SK-N-SH (cell line): Measurements from ENCODE around the gene GPR152. TPM values are rescaled to one million over a fixed set of nuclear protein-coding genes. Genes with fewer than 3 reads are reported as not detected.

ENCODE experiments used
- CTCF ChIA-PET: fragments of 300-600, 350-600 bp; formaldehyde crosslinking; extraction: SDS; loops from one replicate; lab custom pipeline; 2021; lab: Yijun Ruan, JAX
- POLR2A ChIA-PET: fragments of 350-600 bp; sonication (Branson Sonifier 250); formaldehyde crosslinking; extraction: SDS; loops from one replicate; lab custom pipeline; 2020; ENCODE audit warnings: antibody characterized with exemption, inconsistent platforms; lab: Yijun Ruan, JAX
- DNase-seq: peaks from one replicate; pipeline ENCODE4 v3.0.0; 2012
- H2AFZ ChIP-seq: fragments of 200-600 bp; sonication (generic); 2 replicates; pipeline ENCODE4 v1.8.1; 2016; ENCODE audit warnings: antibody characterized with exemption, mild to moderate bottlenecking, low read depth
- H3F3A ChIP-seq: fragments of 200-600 bp; sonication (generic); replicated peaks from 2 replicates; pipeline ENCODE3; 2016; ENCODE audit warnings: antibody characterized with exemption, mild to moderate bottlenecking; ENCODE audit not compliant: insufficient read depth
- H3K27ac ChIP-seq, 2 experiments: fragments of 200-500 bp in 1 of 2; fragments of 200-600 bp in 1 of 2; sonication (Bioruptor generic) in 1 of 2; sonication (generic), shearing (Covaris generic) in 1 of 2; 2 replicates each; pipeline versions ENCODE4 v1.5.1 to v1.6.1; 2014 to 2016; ENCODE audit warnings: low read depth in 2 of 2, inconsistent platforms in 1 of 2, low read length in 1 of 2, mild to moderate bottlenecking in 1 of 2, mixed read lengths in 1 of 2
- H3K27me3 ChIP-seq: fragments of 200-600 bp; sonication (generic), shearing (Covaris generic); 2 replicates; pipeline ENCODE4 v1.6.1; 2016; ENCODE audit warnings: mixed run types; ENCODE audit not compliant: insufficient read depth
- H3K36me3 ChIP-seq, 2 experiments: fragments of 200-500 bp in 1 of 2; fragments of 200-600 bp in 1 of 2; sonication (Bioruptor generic) in 1 of 2; sonication (generic) in 1 of 2; replicated peaks in 1 of 2; 2 replicates each; pipeline versions ENCODE3 to v1.5.1; 2014 to 2016; ENCODE audit warnings: low read length in 1 of 2, mild to moderate bottlenecking in 1 of 2; ENCODE audit not compliant: insufficient read depth in 2 of 2, control insufficient read depth in 1 of 2
- H3K4me1 ChIP-seq, 2 experiments: fragments of 200-500 bp in 1 of 2; fragments of 200-600 bp in 1 of 2; sonication (Bioruptor generic) in 1 of 2; sonication (generic), shearing (Covaris generic) in 1 of 2; 2 replicates each; pipeline versions ENCODE4 v1.5.1 to v1.6.1; 2014 to 2016; ENCODE audit warnings: low read depth in 1 of 2, low read length in 1 of 2, mixed run types in 1 of 2; ENCODE audit not compliant: insufficient read depth in 2 of 2, control insufficient read depth in 1 of 2
- H3K4me2 ChIP-seq: fragments of 200-600 bp; sonication (generic), shearing (Covaris generic); 2 replicates; pipeline ENCODE4 v1.6.1; 2017; ENCODE audit warnings: mixed run types
- H3K4me3 ChIP-seq, 2 experiments: fragments of 200-500 bp in 1 of 2; fragments of 200-600 bp in 1 of 2; sonication (Bioruptor generic) in 1 of 2; sonication (generic), shearing (Covaris generic) in 1 of 2; 2 replicates each; pipeline versions ENCODE4 v1.5.1 to v1.8.1; 2014 to 2016; ENCODE audit warnings: low read depth in 2 of 2, inconsistent platforms in 1 of 2, low read length in 1 of 2, mild to moderate bottlenecking in 1 of 2, mixed read lengths in 1 of 2, moderate library complexity in 1 of 2
- H3K79me2 ChIP-seq: fragments of 200-600 bp; sonication (generic); 2 replicates; pipeline ENCODE4 v1.8.1; 2017; ENCODE audit warnings: mild to moderate bottlenecking; ENCODE audit not compliant: insufficient read depth
- H3K9ac ChIP-seq: fragments of 200-600 bp; sonication (generic); 2 replicates; pipeline ENCODE4 v1.6.1; 2017; ENCODE audit warnings: mixed run types
- H3K9me2 ChIP-seq: fragments of 200-600 bp; sonication (generic); 2 replicates; pipeline ENCODE4 v1.6.1; 2017; ENCODE audit warnings: mixed run types
- H3K9me3 ChIP-seq: fragments of 200-600 bp; sonication (generic); 2 replicates; pipeline ENCODE4 v1.6.1; 2017; ENCODE audit warnings: mixed run types, mild to moderate bottlenecking, moderate library complexity
- H4K20me1 ChIP-seq: fragments of 200-600 bp; sonication (generic); 2 replicates; pipeline ENCODE4 v1.6.1; 2017; ENCODE audit warnings: mild to moderate bottlenecking, mixed run types; ENCODE audit not compliant: insufficient read depth
- CTCF ChIP-seq: fragments of 200-600 bp; sonication (generic); IDR thresholded peaks from 2 replicates; pipeline ENCODE4 v1.6.1; 2017; ENCODE audit warnings: antibody characterized with exemption, mild to moderate bottlenecking, moderate library complexity
- EZH2phosphoT487 ChIP-seq: fragments of 200-600 bp; sonication (generic); IDR thresholded peaks from 2 replicates; pipeline ENCODE4 v1.6.1; 2017; ENCODE audit warnings: low read depth, mixed run types, mild to moderate bottlenecking, antibody characterized with exemption, moderate library complexity, borderline replicate concordance
- GABPA ChIP-seq: IDR thresholded peaks from 2 replicates; pipeline ENCODE4 v1.4.0; 2012; ENCODE audit warnings: low read depth, mild to moderate bottlenecking
- JUND ChIP-seq: IDR thresholded peaks from 2 replicates; pipeline ENCODE4 v1.4.0; 2012
- NFIC ChIP-seq: IDR thresholded peaks from 2 replicates; pipeline ENCODE4 v1.4.0; 2012; ENCODE audit warnings: borderline replicate concordance
- PBX3 ChIP-seq: IDR thresholded peaks from 2 replicates; pipeline ENCODE4; 2012
- RFX5 ChIP-seq: IDR thresholded peaks from 2 replicates; pipeline ENCODE4 v1.6.1; 2012; ENCODE audit warnings: mild to moderate bottlenecking, improper control_type of control experiment, low read length
- RXRA ChIP-seq: IDR thresholded peaks from 2 replicates; pipeline ENCODE4 v1.4.0; 2012; ENCODE audit warnings: low read depth, mild to moderate bottlenecking, borderline replicate concordance
- TAF1 ChIP-seq: IDR thresholded peaks from 2 replicates; pipeline ENCODE4 v1.6.1; 2012; ENCODE audit warnings: low read depth, mild to moderate bottlenecking, low read length, moderate library complexity, borderline replicate concordance
- TCF12 ChIP-seq: IDR thresholded peaks from 2 replicates; pipeline ENCODE4 v1.4.0; 2012
- USF1 ChIP-seq: IDR thresholded peaks from 2 replicates; pipeline ENCODE4 v1.4.0; 2012; ENCODE audit warnings: low read depth, borderline replicate concordance
- USF2 ChIP-seq: fragments of 150-350 bp; IDR thresholded peaks from 2 replicates; pipeline ENCODE4 v1.6.1; 2017; ENCODE audit warnings: antibody characterized with exemption, low read length, low read depth, borderline replicate concordance
- WGBS: methylation state at CpG from one replicate; pipeline ENCODE4 v1.1.6; 2017; ENCODE audit warnings: low lambda C conversion rate; 5-methylcytosine and 5-hydroxymethylcytosine counted together
- polyA plus RNA-seq, 3 experiments: library from polyadenylated mRNA; depleted of rRNA; stranded (reverse); fragments of >200 nt; gene quantifications; 2 replicates each; pipeline ENCODE4 v1.2.3, GENCODE V29; 2012

GPR152 gene
- polyA plus RNA-seq, 1 of the 3 experiments (the other 2 are of a cell fraction) = not detected

GRCh38 chr11:67413266-67413849 is 39.2 kb downstream of the GPR152 start:
- Histone ChIP-seq H3K79me2 (no peaks in the 10 kb centered on the region), H3K27ac (no peak overlapping the region), H3K9me2 (no peaks in the 10 kb centered on the region), H3K9me3 (no peaks in the 10 kb centered on the region), H2AFZ (no peak overlapping the region), H3K9ac (no peak overlapping the region), H3K4me1 (peaks cover 2 to 3% of the 10 kb centered on the region in 2 experiments; a peak in 1 of 4 replicates), H3K27me3 (no peaks in the 10 kb centered on the region), H3K36me3 (no peaks in the 10 kb centered on the region), H3K4me3 (no peak overlapping the region), H3F3A (no peaks in the 10 kb centered on the region), H3K4me2 (no peak overlapping the region), H4K20me1 (no peaks in the 10 kb centered on the region)
- 73% methylated on average over 2 of the region's 2 CpGs for WGBS
- POLR2A ChIA-PET = no interaction called here
- DNase-seq = no peak
- no peak for TF ChIP-seq TAF1
- TF ChIP-seq PBX3 = no peak
- no peak for TF ChIP-seq USF2
- TF ChIP-seq RXRA = no peak
- CTCF ChIA-PET = interaction anchor here (0.5 to 3.4 kb wide), 3 partner anchors 12 to 31 kb away, joined by 3 to 12 read pairs (median 11); partner anchors contain the start of gene PPP1CA

- CTCF ChIA-PET = interaction anchor here (3.1 to 3.4 kb wide), 2 partner anchors 11 to 30 kb away, joined by 11 to 12 read pairs; partner anchors contain the start of gene PPP1CA
- Histone ChIP-seq H3K4me1 (peaks cover 2 to 3% of the 10 kb centered on the region in 2 experiments; a peak in 1 of 4 replicates), H3K9me3 (no peaks in the 10 kb centered on the region), H3K27ac (no peak overlapping the region), H3K4me3 (no peak overlapping the region), H3K4me2 (no peak overlapping the region), H3K9ac (no peak overlapping the region), H3F3A (no peaks in the 10 kb centered on the region), H2AFZ (no peak overlapping the region), H3K36me3 (no peaks in the 10 kb centered on the region), H3K9me2 (no peaks in the 10 kb centered on the region), H3K27me3 (no peaks in the 10 kb centered on the region), H3K79me2 (no peaks in the 10 kb centered on the region), H4K20me1 (no peaks in the 10 kb centered on the region)
- TF ChIP-seq CTCF (no peak), USF1 (no peak), RFX5 (no peak), EZH2phosphoT487 (no peak), TAF1 (no peak), NFIC (no peak), GABPA (no peak), JUND (no peak), TCF12 (no peak)
- WGBS = 50% methylated on average over 4 of the region's 9 CpGs
- no peak for DNase-seq
- POLR2A ChIA-PET = interaction anchor here (0.9 kb wide), 1 partner anchor 11 kb away, joined by 3 read pairs; the partner anchor contains the start of gene PPP1CA
Observed at GRCh38 chr11:67412495-67413179, 39.9 kb downstream of the GPR152 start.
